Smooth muscle cell (in vitro differentiated cells): Measurements from ENCODE around the gene EZH2. TPM values are rescaled to one million over a fixed set of nuclear protein-coding genes. Genes with fewer than 3 reads are reported as not detected.

Experiments used
- DNase-seq: peaks from one replicate; lab custom pipeline; 2025; ENCODE audit not compliant: unreplicated experiment; lab: John Stamatoyannopoulos, UW
- H2AFZ ChIP-seq: fragments of 200-600 bp; sonication (generic); 2 replicates; pipeline ENCODE4 v1.6.0; 2016; ENCODE audit warnings: antibody characterized with exemption, low read depth, mild to moderate bottlenecking
- H3F3A ChIP-seq: fragments of 200-600 bp; sonication (generic); 2 replicates; pipeline ENCODE4 v1.6.0; 2017; ENCODE audit warnings: antibody characterized with exemption, low read depth
- H3K27ac ChIP-seq: fragments of 200-600 bp; sonication (generic); 2 replicates; pipeline ENCODE4 v1.5.1; 2016; ENCODE audit warnings: low read depth, mild to moderate bottlenecking
- H3K27me3 ChIP-seq: fragments of 200-600 bp; sonication (generic); 2 replicates; pipeline ENCODE4 v1.6.1; 2016; ENCODE audit warnings: low read depth, mild to moderate bottlenecking
- H3K36me3 ChIP-seq: fragments of 200-600 bp; sonication (generic); 2 replicates; pipeline ENCODE4 v1.5.1; 2016; ENCODE audit warnings: low read depth
- H3K4me1 ChIP-seq: fragments of 200-600 bp; sonication (generic); 2 replicates; pipeline ENCODE4 v1.5.1; 2016; ENCODE audit warnings: low read depth
- H3K4me2 ChIP-seq: fragments of 200-600 bp; sonication (generic); 2 replicates; pipeline ENCODE4 v1.6.0; 2016; ENCODE audit warnings: mild to moderate bottlenecking
- H3K4me3 ChIP-seq: fragments of 200-600 bp; sonication (generic); 2 replicates; pipeline ENCODE4 v1.5.1; 2016; ENCODE audit warnings: mild to moderate bottlenecking
- H3K79me2 ChIP-seq: fragments of 200-600 bp; sonication (generic); 2 replicates; pipeline ENCODE4 v1.6.0; 2016; ENCODE audit warnings: low read depth, mild to moderate bottlenecking
- H3K9ac ChIP-seq: fragments of 200-600 bp; sonication (generic); 2 replicates; pipeline ENCODE4 v1.6.0; 2016; ENCODE audit warnings: low read depth
- H3K9me3 ChIP-seq: fragments of 200-600 bp; sonication (generic); replicated peaks from 2 replicates; pipeline ENCODE4 v1.5.1; 2016; ENCODE audit warnings: low read depth
- H4K20me1 ChIP-seq: fragments of 200-600 bp; sonication (generic); 2 replicates; pipeline ENCODE4 v1.6.0; 2016; ENCODE audit warnings: low read depth
- CTCF ChIP-seq: fragments of 200-600 bp; sonication (generic); IDR thresholded peaks from 2 replicates; pipeline ENCODE4 v1.5.1; 2017; ENCODE audit warnings: borderline replicate concordance, mild to moderate bottlenecking, antibody characterized with exemption; ENCODE audit not compliant: insufficient read depth, poor library complexity, severe bottlenecking
- WGBS: methylation state at CpG from one replicate; pipeline ENCODE4 v1.1.7; 2016; ENCODE audit warnings: low lambda C conversion rate; 5-methylcytosine and 5-hydroxymethylcytosine counted together
- polyA plus RNA-seq: library from polyadenylated mRNA; unstranded; fragments of >200 nt; fragmentation: Nextera tagmentation; extraction: Ambion mirVana; gene quantifications from 2 replicates; pipeline ENCODE4 v1.2.1, GENCODE V29; 2016
- total RNA-seq: library from RNA; depleted of rRNA; stranded (reverse); fragments of >200 nt; gene quantifications from 2 replicates; pipeline ENCODE4 v1.2.3, GENCODE V29; 2014

The EZH2 gene
- total and polyA plus RNA-seq, 2 experiments from 2014 or later, result 12.0 to 20.5 TPM

- no peak overlapping the region for H3K4me2 ChIP-seq
- no peaks in the 10 kb centered on the region for H3K27me3 ChIP-seq
- no peak overlapping the region for H3K4me3 ChIP-seq
- peaks cover 51% of the 10 kb centered on the region for H4K20me1 ChIP-seq
- no peak overlapping the region for H3K9ac ChIP-seq
- H3K27ac ChIP-seq, result no peak overlapping the region
- no peaks in the 10 kb centered on the region for H3K9me3 ChIP-seq
- DNase-seq, result no peak
- H3K36me3 ChIP-seq, result no peaks in the 10 kb centered on the region
- H3K79me2 ChIP-seq, result peaks cover 75% of the 10 kb centered on the region
- peaks cover 8% of the 10 kb centered on the region for H3K4me1 ChIP-seq
- H2AFZ ChIP-seq, result no peak overlapping the region
- no peaks in the 10 kb centered on the region for H3F3A ChIP-seq
- TF ChIP-seq CTCF, result no peak
- 90% methylated on average over 5 of the region's 5 CpGs for WGBS
Observed at GRCh38 chr7:148850564-148850963, 33.5 kb downstream of the EZH2 start.

- DNase-seq, result no peak
- Histone ChIP-seq H3K27ac (no peak overlapping the region), H3K36me3 (no peaks in the 10 kb centered on the region), H2AFZ (no peak overlapping the region), H3K4me1 (peaks cover 8% of the 10 kb centered on the region), H3K4me3 (no peak overlapping the region), H3K4me2 (no peak overlapping the region), H3K79me2 (peaks cover 65% of the 10 kb centered on the region), H3K27me3 (no peaks in the 10 kb centered on the region), H3F3A (no peaks in the 10 kb centered on the region), H3K9ac (no peak overlapping the region), H3K9me3 (no peaks in the 10 kb centered on the region), H4K20me1 (peaks cover 44% of the 10 kb centered on the region)
- no peak for TF ChIP-seq CTCF
- WGBS, result 77% methylated on average over 7 of the region's 7 CpGs
Observed at GRCh38 chr7:148849393-148850098, 34.5 kb downstream of the EZH2 start.

GRCh38 chr7:148847815-148848734, 36.0 kb downstream of the EZH2 start:
- no peak overlapping the region for H3K4me2 ChIP-seq
- 79% methylated on average over 9 of the region's 9 CpGs for WGBS
- no peaks in the 10 kb centered on the region for H3K9me3 ChIP-seq
- H3K36me3 ChIP-seq, result no peaks in the 10 kb centered on the region
- H3K27ac ChIP-seq, result no peak overlapping the region
- H3K4me1 ChIP-seq, result peaks cover 8% of the 10 kb centered on the region
- H3K79me2 ChIP-seq, result peaks cover 56% of the 10 kb centered on the region
- no peak for DNase-seq
- H3K4me3 ChIP-seq, result no peak overlapping the region
- no peak overlapping the region for H3K9ac ChIP-seq
- TF ChIP-seq CTCF, result no peak
- H3F3A ChIP-seq, result no peaks in the 10 kb centered on the region
- no peaks in the 10 kb centered on the region for H3K27me3 ChIP-seq
- H4K20me1 ChIP-seq, result peaks cover 39% of the 10 kb centered on the region
- H2AFZ ChIP-seq, result no peak overlapping the region
